Cerebellar cortex (tissue), 1 donor: ENCODE data around the gene TBRG4.
"Not testable (repeated sequence)": the region's sequence is repeated elsewhere in the genome, so short reads cannot be mapped to it uniquely, and the experiment has no call there.

Source experiments
- DNase-seq: peaks from one replicate; pipeline ENCODE4 v3.0.0-alpha.2; 2015; ENCODE audit warnings: low spot score

The TBRG4 gene

DNA sequence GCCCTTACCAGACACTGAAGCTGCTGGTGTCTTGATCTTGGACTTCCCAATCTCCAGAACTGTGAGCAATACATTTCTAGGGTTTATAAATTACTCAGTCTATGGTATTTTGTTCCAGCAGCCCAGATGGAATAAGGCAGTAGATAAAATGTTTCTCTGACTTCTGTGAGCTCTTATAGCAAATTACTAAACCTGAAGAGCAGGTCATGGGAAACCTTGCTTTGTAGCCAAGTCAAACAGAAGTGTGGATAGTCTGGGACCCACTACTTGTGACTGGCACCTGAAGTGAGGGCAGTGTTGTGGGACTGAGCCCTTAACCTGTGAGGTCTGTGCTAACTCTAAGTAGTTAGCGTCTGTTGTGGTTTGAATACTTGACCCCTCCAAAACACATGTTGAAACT lies 4.6 kb upstream of the TBRG4 start:
- DNase-seq, result no peak

DNA sequence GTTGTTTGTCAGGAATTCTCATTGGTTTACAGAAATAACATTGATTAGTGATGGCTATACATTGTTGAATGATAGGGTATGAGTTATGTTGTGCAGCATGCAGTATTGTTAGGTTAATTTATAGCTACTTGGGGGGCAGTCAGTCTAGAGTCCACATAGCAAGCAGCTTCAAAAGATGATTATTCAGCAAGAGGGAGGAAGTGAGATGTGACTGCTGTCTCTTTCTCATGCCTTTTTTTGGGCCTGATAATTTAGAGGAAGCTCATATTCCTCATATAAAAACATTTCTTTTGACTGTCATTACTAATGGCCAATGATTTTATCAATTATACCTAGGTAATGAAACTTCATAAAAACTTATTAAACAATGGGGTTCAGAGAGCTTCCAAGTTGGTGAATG lies 3.4 kb upstream of the TBRG4 start:
- DNase-seq, result no peak

DNA sequence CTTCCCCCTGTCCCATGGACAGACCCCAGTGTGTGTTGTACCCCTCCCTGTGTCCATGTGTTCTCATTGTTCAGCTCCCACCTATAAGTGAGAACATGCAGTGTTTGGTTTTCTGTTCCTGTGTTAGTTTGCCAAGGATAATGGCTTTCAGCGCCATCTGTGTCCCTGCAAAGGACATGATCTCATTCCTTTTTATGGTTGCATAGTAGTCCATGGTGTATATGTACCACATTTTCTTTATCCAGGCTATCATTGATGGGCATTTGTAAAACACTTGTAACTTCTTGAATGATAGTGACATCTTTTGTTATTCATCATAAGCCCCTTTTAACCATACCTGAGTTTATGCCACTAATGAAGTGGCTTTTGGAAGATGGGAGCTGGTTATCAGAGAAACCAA lies 2.8 kb upstream of the TBRG4 start:
- not testable (repeated sequence) for DNase-seq

DNA sequence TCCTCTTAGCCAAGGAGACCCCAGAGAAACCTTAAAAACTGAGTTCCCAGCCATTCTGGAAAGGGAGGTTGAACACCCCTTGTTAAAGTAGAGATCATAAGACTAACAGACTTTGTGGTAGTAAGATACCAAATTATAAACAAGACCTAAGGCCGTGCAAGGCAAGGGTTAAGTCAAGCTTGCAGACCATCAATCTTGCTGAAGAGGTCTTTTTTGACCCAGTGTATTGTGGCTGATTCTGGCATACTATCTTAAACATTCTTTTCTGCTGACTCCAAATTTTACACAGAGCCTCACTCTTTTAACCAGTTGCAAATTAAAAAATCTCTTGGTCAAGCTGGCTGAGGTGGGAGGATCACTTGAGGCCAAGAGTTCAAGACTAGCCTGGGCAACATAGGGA lies 1.2 kb upstream of the TBRG4 start:
- no peak for DNase-seq

DNA sequence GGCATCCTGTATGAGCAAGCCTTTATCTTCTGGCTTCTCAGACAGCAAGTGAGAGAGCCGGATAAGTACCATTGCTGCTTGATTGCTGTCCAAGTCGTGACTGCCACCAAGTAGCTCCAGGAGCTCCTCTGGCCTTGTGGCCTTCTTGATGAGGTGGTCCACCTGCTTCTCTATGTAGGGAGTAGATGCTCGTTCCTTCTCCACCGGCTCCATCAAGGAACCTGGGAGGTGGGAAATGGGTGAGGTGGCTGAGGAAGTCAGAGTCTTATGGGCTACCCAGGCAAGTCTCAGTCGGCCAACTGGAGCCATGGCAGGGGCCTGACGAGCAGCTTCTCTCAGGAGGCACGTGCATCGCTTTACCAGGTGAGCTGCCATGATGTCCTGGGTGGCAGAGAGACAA lies 2.6 kb downstream of the TBRG4 start:
- no peak for DNase-seq

DNA sequence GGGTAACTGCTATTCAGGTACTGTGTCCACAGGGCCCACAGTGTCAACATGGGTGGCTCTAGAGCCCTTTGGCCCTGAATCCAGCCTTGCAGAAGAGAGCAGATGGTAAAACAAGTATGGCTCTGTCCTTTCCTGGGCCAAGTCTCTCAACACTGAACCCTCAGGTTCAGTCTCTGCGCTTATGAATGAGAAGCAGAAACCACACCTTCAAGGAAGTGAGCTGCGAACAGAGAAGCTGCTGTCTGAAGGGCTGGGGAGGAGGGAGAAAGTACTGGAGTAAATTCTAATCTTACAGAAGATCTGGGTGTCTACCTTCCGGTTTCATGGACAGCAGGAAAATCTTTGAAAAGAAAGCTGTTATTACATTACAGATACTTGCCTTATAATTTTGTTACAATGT lies 4.1 kb downstream of the TBRG4 start:
- no peak for DNase-seq

DNA sequence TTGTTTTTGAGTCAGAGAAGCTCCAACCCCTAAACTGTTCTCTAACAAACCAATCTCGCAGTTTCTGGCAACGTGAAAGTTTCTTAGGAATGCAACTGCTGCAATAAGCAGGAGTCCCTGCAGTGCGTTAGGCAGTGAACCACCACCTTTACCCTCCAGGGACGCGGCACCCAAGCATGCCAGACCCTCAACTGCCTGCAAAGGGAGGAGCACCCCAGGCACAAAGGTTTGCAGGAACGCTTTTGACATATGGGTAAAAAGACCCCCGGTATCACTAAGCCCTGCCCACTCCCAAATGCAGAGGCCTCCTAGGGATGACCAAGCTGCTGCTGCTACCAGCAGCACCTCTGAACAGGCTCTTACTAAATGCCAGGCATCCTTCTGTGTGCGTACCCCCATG lies 4.7 kb downstream of the TBRG4 start:
- no peak for DNase-seq

DNA sequence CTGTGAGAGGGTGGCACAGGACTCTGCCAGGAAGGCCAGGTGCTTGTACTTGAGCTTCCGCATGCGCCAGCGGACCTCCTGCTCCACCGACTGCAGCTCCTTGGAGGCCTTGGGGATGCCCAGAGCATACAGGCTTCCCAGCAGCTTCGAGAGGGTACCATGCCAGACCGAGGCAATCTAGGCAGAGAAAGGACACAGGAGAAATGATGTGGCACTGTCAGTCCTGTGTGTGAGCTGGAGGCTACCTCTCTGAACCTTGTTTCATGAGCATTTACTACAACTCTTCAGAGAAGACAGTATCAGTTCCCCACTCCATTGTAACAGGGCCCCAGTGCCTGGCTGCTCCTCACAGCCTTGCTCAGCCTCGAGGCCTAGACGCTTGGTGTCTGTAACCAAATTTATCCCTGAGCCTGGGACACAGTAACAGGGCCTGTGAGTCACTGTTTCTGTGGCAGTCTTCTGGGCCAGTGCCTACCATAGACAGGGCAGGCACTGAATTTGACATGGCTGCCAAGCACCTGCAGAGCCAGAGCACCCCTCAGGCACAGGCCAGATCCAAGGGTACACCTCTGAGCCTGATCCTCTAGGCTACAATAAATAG lies 5.8 kb downstream of the TBRG4 start:
- no peak for DNase-seq

DNA sequence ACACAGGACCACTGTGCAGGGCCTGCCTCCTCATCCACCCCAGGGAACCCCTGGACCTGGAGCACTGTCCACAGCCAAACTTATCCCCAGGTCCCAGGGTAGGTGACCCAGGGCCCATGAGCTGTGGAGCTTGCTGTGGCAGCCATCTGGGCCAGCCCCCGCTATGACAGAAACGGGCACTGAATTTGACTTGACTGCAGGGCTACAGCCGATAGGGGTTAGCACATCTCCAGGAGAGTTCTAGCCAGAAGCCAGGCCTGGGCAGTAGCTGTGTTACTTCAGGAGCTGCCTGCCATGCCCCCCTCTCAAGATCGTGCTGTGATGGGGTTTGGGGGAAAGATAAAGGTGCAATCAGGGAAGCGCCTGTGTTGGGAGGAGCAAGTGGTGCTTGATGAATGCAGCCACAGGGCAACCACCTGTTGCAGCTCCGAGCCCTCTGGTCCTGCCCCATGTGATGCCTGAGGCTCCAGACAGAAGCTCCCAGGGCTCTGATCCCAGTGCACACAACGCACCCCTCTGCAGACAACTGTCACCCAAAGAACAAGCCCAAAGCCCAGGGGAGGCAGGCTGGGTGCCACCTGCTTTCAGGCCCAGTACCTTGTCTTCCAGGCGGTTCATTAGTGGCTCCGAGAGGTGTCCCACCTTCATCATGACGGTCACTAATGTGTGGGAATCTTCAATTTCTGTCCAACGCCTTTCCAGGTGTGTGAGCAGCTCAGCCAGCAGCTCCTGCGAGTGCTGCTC lies 6.5 kb downstream of the TBRG4 start:
- DNase-seq, result no peak

DNA sequence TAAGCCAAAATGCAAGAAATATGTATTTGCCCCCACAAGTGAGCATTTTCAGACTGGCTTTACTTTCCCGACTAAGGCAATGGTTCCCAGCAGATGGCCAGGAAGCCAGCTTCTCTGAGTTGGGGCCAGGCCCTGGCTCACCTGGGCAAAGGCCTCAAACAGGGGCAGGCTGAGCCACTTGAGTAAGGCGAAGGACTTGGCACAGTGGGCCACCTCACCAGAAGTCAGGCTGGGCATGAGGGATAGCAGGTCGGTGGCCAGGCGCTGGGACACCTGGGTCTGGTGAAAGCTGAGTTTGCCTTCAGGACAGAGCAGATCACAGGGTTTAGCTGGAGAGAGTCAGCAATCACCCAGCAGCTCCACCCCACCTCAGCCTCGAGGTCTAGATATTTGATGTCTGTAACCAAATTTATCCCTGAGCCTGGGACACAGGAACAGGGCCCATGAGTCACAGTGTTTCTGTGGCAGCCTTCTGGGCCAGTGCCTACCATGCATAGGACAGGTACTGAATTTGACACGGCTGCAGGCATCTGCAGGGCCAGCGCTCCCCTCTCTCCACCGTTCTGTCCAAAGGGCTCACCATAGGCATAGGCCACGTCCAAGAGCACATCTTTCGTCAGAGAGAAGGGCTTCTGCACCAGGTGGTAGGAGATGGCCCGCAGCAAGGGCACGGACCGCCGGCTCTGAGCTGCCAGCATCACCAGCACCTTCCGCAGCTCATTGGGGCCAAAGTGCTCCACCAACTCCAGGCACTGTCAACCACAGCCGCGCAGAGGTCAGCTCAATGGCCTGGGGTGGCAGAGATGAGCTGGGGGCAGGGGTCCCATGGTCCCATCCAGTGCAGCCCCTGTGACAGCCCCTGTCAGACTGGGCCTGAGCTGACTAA lies 7.3 kb downstream of the TBRG4 start:
- DNase-seq, result no peak

DNA sequence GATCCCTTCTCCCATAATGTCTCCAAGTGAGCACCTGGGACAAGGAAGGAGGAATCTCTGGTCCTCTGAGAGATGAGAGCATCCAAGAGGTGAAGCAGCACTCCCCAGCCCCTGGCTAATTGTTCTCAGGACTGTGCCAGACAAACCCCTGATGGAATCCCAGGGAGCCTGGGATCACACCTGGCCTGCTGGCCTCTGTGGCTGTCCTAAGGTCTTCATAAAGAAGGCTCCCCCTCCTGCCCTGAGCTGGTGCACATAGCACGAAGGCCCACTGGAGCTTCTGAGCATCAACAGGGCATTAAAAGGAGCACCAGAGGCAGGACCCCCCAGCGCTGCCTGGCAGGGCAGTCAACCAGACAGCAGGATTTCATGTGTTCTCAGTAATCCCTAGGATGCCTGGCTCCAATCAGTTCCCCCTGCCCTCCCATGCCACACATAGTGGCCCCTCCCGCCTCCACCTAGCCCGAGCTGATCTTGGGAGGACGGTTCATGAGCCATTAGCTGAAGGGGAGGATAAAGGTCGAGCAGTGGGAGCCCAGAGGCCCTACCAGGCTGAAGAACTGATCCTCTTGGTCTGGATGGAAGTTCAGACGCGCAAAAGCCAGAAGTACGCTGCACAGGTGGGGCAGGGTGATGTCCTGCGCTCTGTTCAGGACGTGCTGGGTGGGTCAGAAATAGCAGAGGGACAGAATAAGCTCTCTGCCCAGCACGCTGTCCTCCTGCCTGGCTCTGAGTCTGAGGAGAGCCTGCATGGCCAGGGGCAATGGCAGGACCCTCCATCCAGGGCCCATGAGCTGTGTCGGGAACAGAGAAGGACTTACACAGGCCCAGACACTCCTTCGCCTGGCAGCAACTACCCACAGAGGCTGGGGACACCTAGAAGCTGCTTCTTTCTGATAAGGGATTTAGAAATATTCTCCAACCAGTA lies 8.4 kb downstream of the TBRG4 start:
- no peak for DNase-seq

DNA sequence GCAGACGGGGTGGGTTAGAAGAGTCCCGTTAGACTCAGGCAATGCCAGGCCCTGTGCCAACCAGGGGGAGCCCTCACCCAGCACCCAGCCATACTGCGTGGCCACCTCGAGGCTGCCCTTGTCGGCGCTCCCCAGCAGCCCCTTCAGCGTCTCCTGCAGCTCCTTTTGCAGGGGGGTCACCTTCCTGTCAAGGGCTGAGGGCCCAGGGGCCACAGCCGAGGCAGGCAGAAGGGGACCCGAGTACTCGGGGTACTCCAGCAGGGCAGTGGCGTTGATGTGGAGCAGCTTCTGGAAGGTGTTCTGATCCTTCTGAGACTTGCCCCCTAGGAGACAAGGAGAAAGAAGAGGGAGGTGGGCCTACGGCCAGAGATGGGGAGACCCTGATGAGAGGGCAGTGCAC lies 9.7 kb downstream of the TBRG4 start:
- DNase-seq, result no peak

DNA sequence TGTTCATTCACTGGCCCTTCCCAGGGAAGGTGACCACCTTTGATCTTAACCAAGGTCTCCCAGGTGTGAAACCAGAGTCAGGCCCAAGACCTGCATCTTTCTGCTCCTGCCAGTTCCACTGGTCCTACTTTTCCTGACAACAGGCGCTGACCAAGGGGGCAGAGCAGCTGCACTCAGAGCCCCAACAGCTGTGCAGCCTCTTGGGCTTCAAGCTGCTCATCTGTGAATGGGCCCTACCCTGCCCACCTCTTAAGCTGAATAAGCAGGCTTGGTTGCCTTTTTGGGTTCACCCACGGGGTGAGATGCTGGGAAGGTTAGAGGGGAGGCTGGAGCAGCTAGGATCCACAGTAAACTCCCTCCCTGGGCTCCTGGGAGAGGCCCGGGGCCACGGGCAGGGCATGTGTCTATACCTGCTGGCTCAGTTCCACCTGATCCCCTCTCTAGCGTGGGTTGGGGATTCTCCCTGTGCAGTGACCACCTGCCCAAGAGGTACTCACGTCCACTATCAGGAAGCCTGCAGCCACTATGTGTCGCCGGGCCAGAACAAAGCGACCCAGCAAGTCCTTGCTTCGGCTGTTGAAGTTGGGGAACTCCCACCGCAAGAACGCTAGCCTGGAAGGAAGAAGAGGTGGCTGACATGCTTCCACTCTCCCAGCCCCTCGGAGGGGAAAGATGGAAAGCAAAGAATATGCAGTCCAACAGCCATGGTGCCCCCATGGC lies 10.6 kb downstream of the TBRG4 start:
- DNase-seq, result no peak

DNA sequence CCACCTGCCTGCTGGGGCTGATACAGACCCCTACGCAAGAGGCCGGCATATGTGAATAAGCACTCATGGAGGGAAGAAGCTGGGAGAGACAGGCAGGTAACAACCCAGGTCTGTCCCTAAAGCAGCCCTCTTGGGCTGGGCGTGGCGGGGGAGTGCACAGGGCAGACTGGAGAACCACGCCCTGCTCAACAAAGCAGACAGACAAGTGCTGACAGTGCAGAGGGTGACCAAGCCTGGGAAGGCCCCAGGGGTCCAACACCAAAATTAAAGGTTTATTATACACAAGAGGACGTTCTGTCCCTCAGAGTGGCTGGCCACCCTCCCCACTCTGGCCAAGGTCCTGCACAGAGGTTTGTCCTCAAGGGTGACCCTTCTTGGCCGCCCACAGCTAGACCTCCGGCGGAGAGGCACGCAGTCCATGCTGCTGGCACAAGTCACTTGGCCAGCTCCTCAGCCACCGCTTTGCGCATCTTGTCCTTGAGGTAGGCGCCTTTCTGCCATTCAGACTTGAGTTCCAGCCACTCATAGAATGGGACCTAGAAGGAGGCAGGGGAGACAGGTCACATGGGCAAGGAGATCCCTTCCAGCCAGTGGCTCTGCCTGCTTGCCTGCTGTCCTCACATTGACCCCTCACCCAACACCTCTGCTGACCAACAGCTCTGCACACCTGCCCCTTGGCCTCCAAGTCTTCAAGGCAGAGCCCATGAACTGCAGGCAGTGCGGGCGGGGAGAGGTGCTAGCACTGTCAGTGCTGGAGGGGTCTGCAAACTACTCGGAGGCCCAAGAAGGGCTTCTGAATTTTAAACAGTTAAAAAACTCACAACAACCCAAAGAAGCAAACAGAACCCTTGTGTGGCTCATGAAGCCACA lies 11.4 kb downstream of the TBRG4 start:
- no peak for DNase-seq

DNA sequence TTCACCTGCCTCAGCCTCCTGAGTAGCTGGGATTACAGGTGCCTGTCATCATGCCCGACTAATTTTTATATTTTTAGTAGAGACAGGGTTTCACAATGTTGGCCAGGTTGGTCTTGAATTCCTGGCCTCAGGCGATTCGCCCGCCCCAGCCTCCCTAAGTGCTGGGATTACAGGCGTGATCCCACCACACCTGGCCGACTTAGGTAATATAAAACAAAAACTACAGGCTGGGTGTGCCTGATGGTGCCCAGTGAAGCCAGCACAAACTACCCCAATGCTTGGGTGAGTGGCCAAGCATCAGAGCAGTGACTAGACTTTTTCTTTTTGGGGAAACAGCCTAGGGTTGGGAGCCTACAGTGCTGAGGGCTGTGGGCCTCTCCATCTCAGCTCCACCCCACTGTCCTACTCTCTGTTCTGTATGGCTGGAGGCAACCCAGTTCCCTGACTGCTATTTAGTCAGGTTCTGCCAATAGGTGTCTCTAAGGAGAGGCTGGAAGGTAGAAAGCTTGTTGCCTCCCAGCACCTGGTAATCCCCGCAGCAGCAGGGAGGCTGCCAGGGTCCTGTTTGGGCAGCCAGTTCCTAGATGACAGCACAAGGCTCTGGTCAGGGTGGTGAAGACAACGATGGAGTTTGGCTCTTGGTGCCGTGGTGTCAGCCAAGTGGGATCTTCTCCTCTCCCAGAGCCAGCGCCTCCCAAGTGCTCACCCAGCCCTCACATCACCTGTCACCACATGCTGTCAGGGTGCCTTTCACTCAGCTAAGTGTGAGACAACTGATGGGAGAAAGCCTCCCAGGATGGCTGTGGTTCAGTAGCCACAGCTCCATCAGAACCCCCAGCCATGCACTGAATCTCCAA lies 12.3 kb downstream of the TBRG4 start:
- no peak for DNase-seq

DNA sequence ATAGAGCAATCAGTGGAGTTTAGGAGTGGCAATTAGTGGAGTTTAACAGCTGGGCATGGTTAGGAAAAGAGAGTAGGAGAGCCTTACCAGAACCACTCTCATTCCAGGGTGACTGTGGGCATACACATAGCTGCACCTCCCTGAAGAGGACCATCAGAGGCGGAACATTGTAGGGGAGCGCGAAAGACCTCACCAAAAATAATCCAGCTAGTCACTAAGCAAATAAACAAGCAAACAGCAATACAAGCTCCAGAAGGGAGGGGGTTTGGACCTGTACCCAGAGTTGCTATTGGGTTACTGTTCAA lies 18.6 kb downstream of the TBRG4 start:
- no peak for DNase-seq

DNA sequence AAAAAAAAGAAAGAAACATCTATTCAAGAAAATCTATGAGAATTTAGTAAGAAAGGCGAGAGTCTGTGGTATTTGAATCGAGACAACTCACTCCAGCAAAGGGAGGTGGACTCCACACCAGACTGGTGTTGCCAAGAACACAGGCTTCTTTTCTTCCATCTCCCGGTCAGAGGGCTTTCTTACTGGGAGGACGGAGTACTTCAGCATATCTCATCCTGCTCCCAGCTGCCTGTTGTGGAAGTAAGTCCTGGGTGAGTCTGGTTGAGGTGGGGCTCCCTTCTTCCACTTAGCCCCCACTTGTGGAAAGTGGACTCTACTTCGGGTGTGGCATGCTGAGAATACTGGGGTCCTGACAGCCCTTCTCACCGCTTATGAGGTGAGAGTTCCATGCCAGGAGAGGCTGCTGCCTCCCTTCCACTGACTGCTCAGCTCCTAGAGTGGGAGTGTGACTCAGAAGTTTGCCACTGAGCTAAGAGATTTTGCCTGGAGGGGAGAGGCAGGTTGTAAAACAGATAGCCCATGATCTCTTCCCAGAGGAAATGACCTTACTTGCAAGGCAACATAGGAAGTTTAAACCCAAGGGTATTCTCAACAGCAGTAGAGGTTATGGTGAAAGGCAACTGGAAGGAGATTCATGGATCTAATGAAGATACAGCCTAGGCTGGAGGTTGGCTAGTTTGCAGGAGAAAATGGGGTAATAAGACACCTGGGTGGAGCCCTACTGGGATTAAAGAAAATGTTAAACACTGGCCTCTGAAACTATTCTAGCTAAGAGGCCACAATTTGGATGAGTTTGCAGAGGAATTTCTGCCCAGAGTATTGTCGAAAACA lies 19.2 kb downstream of the TBRG4 start:
- no peak for DNase-seq

DNA sequence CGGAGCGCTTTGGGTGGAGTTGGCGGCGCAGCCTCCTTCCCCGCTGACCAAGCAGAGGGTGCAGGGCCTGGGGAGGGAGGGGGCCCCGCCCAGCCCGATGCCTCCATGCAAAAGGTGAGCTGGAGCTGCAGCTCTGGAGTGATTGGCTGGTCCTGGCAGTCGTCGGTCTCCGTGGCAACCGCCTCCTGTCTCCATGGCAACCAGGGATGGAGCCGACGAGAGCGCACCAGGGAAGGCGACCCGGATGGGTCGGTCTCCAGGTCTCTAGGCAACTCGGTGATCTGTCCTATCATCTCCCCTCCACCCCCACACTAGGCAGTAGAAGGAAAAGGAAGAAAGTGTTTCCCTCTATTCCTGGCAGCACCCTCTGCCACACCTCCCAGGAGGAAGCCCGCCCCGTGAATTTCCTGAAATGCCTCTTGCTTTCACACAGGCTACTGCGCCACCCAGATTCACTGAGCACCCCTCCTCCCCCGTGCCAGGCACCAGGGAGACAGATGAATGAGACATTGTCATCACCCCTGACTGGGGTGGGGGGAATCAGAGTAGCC lies 22.1 kb downstream of the TBRG4 start:
- peak; percentile 98 for DNase-seq
